ENCODE measurements around the gene ZNF423. TPM values are rescaled to one million over a fixed set of nuclear protein-coding genes. Genes with fewer than 3 reads are reported as not detected.

The ZNF423 gene
- total RNA-seq, 6 experiments from 2014 or later: 0.43 to 1.2 (median 0.89) TPM

DNA sequence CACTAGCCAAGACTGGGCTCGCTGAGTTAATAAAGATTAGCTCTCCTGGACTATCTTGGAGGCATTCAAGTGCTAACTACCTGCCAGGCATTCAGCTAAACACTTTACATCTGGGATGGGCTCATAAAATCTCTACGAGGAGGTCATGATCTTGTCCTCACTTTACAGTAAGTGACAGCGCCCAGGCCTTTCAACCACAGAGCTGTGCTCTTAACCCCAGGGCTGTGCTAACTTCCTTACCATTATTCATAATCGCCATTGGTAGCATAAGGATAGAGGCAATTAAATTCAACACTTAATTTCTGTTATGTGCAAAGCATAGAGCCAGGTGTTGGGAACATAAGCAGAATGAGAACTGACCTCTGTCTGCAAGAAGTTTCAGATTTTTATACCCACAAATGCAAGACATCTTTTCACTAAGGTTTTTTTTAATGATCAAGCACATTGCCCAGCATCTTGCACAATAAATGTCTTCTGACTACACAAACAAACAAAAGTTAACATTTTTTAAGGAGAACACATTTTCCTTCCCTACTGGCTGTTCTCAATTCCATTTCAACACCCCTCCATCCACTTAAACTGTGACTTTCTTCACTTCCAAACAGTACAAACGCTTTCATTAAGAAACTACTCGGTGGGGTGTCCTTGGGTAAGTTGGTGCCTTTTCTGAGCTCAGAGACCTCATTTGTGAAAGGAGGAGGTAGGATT, 310.0 kb downstream of the ZNF423 start:
- Histone ChIP-seq H3K4me3 (no peak overlapping the region), H3K27me3 (no peaks in the 10 kb centered on the region), H3K27ac (no peak overlapping the region), H3K9me3 (no peaks in the 10 kb centered on the region), H3K4me1 (no peaks in the 10 kb centered on the region), H3K36me3 (no peaks in the 10 kb centered on the region)
- WGBS (ENCODE audit: insufficient coverage, low coverage, low lambda C conversion rate, missing lambda C conversion rate): 42% methylated on average over 3 of the region's 6 CpGs
- TF ChIP-seq POLR2A (IDR thresholded peaks at IDR 0.05): no peak
- TF ChIP-seq, protein P1, sequence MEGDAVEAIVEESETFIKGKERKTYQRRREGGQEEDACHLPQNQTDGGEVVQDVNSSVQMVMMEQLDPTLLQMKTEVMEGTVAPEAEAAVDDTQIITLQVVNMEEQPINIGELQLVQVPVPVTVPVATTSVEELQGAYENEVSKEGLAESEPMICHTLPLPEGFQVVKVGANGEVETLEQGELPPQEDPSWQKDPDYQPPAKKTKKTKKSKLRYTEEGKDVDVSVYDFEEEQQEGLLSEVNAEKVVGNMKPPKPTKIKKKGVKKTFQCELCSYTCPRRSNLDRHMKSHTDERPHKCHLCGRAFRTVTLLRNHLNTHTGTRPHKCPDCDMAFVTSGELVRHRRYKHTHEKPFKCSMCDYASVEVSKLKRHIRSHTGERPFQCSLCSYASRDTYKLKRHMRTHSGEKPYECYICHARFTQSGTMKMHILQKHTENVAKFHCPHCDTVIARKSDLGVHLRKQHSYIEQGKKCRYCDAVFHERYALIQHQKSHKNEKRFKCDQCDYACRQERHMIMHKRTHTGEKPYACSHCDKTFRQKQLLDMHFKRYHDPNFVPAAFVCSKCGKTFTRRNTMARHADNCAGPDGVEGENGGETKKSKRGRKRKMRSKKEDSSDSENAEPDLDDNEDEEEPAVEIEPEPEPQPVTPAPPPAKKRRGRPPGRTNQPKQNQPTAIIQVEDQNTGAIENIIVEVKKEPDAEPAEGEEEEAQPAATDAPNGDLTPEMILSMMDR (IDR thresholded peaks at IDR 0.05): no peak
- DNase-seq: no peak
- intact Hi-C loops (cut with DNase I): no loop called here
- ATAC-seq: no peak

DNA sequence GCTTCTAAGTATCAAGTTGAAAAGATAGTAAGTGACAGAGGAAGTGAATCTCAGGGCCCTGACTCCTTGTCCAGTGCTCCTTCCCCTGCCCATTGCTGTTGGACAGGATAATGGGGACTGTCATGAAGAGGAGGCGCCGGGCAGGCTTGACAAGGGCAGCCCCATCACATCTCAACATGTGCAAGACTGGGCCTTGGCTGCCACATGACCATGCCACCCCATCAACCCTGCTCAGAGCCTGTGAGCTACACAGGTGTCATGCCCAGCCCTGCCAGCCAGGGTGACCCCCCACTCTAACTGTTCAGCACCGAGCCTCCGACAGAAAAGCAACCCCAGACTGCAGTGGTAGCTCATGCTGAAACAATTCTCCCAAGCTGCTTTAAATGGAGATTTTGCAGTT, 310.7 kb downstream of the ZNF423 start:
- no CpG with 5 or more reads among the region's 4 CpGs for WGBS (ENCODE audit: insufficient coverage, low coverage, low lambda C conversion rate, missing lambda C conversion rate)
- no peak for DNase-seq
- Histone ChIP-seq H3K27me3 (no peaks in the 10 kb centered on the region), H3K27ac (no peak overlapping the region), H3K4me1 (no peaks in the 10 kb centered on the region), H3K9me3 (no peaks in the 10 kb centered on the region), H3K36me3 (no peaks in the 10 kb centered on the region), H3K4me3 (no peak overlapping the region)
- no peak for ATAC-seq
- no peak for TF ChIP-seq POLR2A (IDR thresholded peaks at IDR 0.05)
- TF ChIP-seq, protein P1 (IDR thresholded peaks at IDR 0.05): no peak
- intact Hi-C loops (cut with DNase I): no loop called here

DNA sequence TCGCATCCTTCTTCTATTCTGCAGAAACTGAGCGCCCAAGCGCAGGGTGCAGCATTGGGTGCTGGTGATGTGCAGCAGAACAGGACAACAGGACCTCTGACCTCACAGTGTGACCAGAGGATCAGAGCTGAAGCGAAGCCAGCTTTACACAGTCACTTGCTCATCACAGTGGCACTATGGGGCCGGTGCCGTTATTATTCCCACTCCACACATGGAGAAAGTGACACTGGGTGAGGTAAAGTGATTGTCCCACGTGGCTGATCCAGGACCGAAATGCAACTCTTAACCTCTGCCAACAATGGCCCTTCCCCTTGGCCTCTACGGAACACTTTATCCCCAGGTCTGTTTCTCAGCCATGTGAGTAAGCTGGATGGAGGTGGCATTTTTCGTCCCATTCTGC, 311.1 kb downstream of the ZNF423 start:
- Histone ChIP-seq H3K27me3 (no peaks in the 10 kb centered on the region), H3K4me1 (no peaks in the 10 kb centered on the region), H3K36me3 (no peaks in the 10 kb centered on the region), H3K4me3 (no peak overlapping the region), H3K27ac (no peak overlapping the region), H3K9me3 (no peaks in the 10 kb centered on the region)
- intact Hi-C loops (cut with DNase I): no loop called here
- TF ChIP-seq, protein P1 (IDR thresholded peaks at IDR 0.05): no peak
- no peak for TF ChIP-seq POLR2A (IDR thresholded peaks at IDR 0.05)
- ATAC-seq (no peak), DNase-seq (no peak)
- WGBS (ENCODE audit: insufficient coverage, low coverage, low lambda C conversion rate, missing lambda C conversion rate): 82% methylated on average over 6 of the region's 10 CpGs

DNA sequence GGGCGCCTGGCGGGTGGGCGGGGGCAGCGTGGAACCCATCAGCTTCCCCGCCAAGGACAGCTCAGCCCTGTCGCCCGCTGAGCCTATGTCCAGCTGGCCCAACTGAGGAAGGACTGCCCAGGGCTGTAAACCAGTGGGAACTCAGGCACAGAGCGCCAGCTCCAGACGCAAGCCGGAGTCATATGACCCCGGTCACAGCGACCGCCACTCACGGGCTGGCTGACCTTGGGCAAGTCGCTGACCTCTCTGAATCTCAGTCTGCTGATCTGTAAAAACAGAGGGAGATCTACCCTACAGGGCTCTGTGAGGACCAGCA, 312.3 kb downstream of the ZNF423 start:
- 67% methylated on average over 3 of the region's 15 CpGs for WGBS (ENCODE audit: insufficient coverage, low coverage, low lambda C conversion rate, missing lambda C conversion rate)
- TF ChIP-seq POLR2A (IDR thresholded peaks at IDR 0.05): no peak
- TF ChIP-seq, protein P1 (IDR thresholded peaks at IDR 0.05): no peak
- intact Hi-C loops (cut with DNase I): no loop called here
- DNase-seq (no peak), ATAC-seq (no peak)
- Histone ChIP-seq H3K4me3 (no peak overlapping the region), H3K9me3 (no peaks in the 10 kb centered on the region), H3K27me3 (no peaks in the 10 kb centered on the region), H3K4me1 (no peaks in the 10 kb centered on the region), H3K27ac (no peak overlapping the region), H3K36me3 (no peaks in the 10 kb centered on the region)

All from right lobe of liver (tissue), 6 donors.